ENCODE data around the gene LYSMD2. TPM values are rescaled to one million over a fixed set of nuclear protein-coding genes. Genes with fewer than 3 reads are reported as not detected.
"Not testable (repeated sequence)": the region's sequence is repeated elsewhere in the genome, so short reads cannot be mapped to it uniquely, and the experiment has no call there.

The LYSMD2 gene
- total RNA-seq: 13.0 TPM
- polyA plus RNA-seq: 10 to 100 TPM; 32.5 to 44.1 (median 39.7) TPM

GRCh38 chr15:51737522-51738305 lies at the start of gene LYSMD2:
TSS of gene LYSMD2 (minus strand) at chr15:51737655. CDS start at chr15:51737622, 33 bp downstream.
- peaks cover 4% of the 10 kb centered on the region for H3K27me3 Mint-ChIP-seq
- no peaks in the 10 kb centered on the region for H3K36me3 ChIP-seq (ENCODE audit: control insufficient read depth, insufficient read depth, low read length)
- H3K4me1 Mint-ChIP-seq: peaks cover 27 to 52% (median 46%) of the 10 kb centered on the region in 4 donors
- ATAC-seq (ENCODE audit: low read depth in 2 of 2): peak; percentile 60
- H3K4me3 Mint-ChIP-seq: peak within 1 kb of the TSS; percentile 91 to 98 (median 94)
- peak within 1 kb of the TSS; percentile 95 to 97 (median 96) for H3K27ac Mint-ChIP-seq
- DNase-seq: peak; percentile 56 to 72 (median 68)
- no peaks in the 10 kb centered on the region for H3K9me3 ChIP-seq (ENCODE audit: control insufficient read depth in 2 of 2, low read length in 2 of 2)
- no peaks in the 10 kb centered on the region for H3K36me3 Mint-ChIP-seq
- H3K9me3 Mint-ChIP-seq: no peaks in the 10 kb centered on the region
- peak within 1 kb of the TSS; percentile 88 for H3K4me3 ChIP-seq (ENCODE audit: low read depth, low read length)
- H3K27ac ChIP-seq (ENCODE audit: insufficient read depth, low read length, poor library complexity, severe bottlenecking): peak within 1 kb of the TSS; percentile 90
- H3K4me1 ChIP-seq (ENCODE audit: control insufficient read depth, insufficient read depth, low read length, poor library complexity, severe bottlenecking): peaks cover 42% of the 10 kb centered on the region
- H3K27me3 ChIP-seq (ENCODE audit: control insufficient read depth, insufficient read depth, low read length): no peaks in the 10 kb centered on the region

DNA sequence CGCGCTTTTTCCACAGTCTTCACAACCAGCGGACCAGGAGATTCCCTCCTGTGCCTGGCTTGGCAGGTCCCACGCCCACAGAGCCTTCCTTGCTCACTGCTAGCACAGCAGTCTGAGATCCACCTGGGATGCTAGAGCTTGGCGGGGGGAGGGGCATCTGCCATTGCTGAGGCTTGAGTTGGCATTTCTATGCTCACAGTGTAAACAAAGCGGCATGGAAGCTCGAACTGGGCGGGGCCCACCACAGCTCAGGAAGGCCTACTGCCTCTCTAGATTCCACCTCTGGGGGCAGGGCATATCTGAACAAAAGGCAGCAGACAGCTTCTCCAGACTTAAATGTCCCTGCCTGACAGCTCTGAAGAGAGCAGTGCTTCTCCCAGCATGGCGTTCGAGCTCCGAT lies 49.7 kb upstream of the LYSMD2 start:
- not testable (repeated sequence) for H3K27me3 Mint-ChIP-seq; H3K4me3 Mint-ChIP-seq; H3K36me3 ChIP-seq (ENCODE audit: control insufficient read depth, insufficient read depth, low read length)

GRCh38 chr15:51783967-51784366 lies 46.5 kb upstream of the LYSMD2 start:
- Histone ChIP-seq H3K4me3 (ENCODE audit: low read depth, low read length) (no peak overlapping the region), H3K9me3 (ENCODE audit: control insufficient read depth in 2 of 2, low read length in 2 of 2) (no peaks in the 10 kb centered on the region), H3K27ac (ENCODE audit: insufficient read depth, low read length, poor library complexity, severe bottlenecking) (no peak overlapping the region), H3K27me3 (ENCODE audit: control insufficient read depth, insufficient read depth, low read length) (no peaks in the 10 kb centered on the region), H3K36me3 (ENCODE audit: control insufficient read depth, insufficient read depth, low read length) (peaks cover 6% of the 10 kb centered on the region), H3K4me1 (ENCODE audit: control insufficient read depth, insufficient read depth, low read length, poor library complexity, severe bottlenecking) (no peaks in the 10 kb centered on the region)
- H3K4me3 Mint-ChIP-seq: no peak overlapping the region
- no peak for ATAC-seq (ENCODE audit: low read depth in 2 of 2)
- H3K36me3 Mint-ChIP-seq: peaks cover 34% of the 10 kb centered on the region
- DNase-seq: no peak
- H3K4me1 Mint-ChIP-seq: no peaks in the 10 kb centered on the region
- no peak overlapping the region for H3K27ac Mint-ChIP-seq
- H3K9me3 Mint-ChIP-seq: peaks cover 0 to 3% (median 0%) of the 10 kb centered on the region in 7 donors
- H3K27me3 Mint-ChIP-seq: no peaks in the 10 kb centered on the region

More for the DNA sequence above, 49.7 kb upstream of the LYSMD2 start:
- not testable (repeated sequence) for H3K9me3 Mint-ChIP-seq; H3K4me3 ChIP-seq (ENCODE audit: low read depth, low read length); H3K27ac ChIP-seq (ENCODE audit: insufficient read depth, low read length, poor library complexity, severe bottlenecking); ATAC-seq (ENCODE audit: low read depth in 2 of 2); H3K9me3 ChIP-seq (ENCODE audit: control insufficient read depth in 2 of 2, low read length in 2 of 2); H3K27ac Mint-ChIP-seq; DNase-seq; H3K4me1 ChIP-seq (ENCODE audit: control insufficient read depth, insufficient read depth, low read length, poor library complexity, severe bottlenecking); H3K4me1 Mint-ChIP-seq; H3K27me3 ChIP-seq (ENCODE audit: control insufficient read depth, insufficient read depth, low read length)
- H3K36me3 Mint-ChIP-seq: peaks cover 17% of the 10 kb centered on the region

DNA sequence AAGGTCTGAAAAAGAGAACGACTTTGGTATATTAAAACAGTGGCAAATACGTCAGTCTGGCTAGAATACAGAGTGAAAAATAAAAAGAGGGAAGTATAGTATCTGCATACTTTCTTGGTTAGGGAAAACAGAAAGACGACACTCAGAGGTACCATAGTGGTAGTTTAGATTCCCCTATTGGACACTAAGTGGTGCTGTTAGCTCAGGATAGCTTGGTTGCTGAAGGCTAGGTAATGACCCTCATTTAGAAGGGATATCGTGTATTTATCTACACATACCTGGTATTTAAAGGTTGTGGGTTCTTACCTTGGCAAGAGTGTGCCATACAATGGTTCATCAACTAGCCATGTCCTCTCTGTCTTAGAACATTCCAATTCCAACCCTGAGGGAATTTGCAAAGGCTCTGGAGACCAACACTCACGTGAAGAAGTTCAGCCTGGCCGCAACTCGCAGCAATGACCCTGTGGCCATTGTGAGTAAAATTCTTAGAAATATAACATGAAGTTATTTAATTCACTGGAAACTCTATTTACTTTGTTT lies 45.0 kb upstream of the LYSMD2 start:
- H3K4me3 ChIP-seq (ENCODE audit: low read depth, low read length): no peak overlapping the region
- H3K27me3 Mint-ChIP-seq: no peaks in the 10 kb centered on the region
- H3K27ac ChIP-seq (ENCODE audit: insufficient read depth, low read length, poor library complexity, severe bottlenecking): no peak overlapping the region
- H3K4me1 Mint-ChIP-seq: no peaks in the 10 kb centered on the region
- peaks cover 34% of the 10 kb centered on the region for H3K36me3 Mint-ChIP-seq
- H3K4me3 Mint-ChIP-seq: no peak overlapping the region
- H3K36me3 ChIP-seq (ENCODE audit: control insufficient read depth, insufficient read depth, low read length): peaks cover 6% of the 10 kb centered on the region
- DNase-seq (peak in 1 of 3 donors; percentile 18), ATAC-seq (ENCODE audit: low read depth in 2 of 2) (no peak)
- no peaks in the 10 kb centered on the region for H3K27me3 ChIP-seq (ENCODE audit: control insufficient read depth, insufficient read depth, low read length)
- H3K4me1 ChIP-seq (ENCODE audit: control insufficient read depth, insufficient read depth, low read length, poor library complexity, severe bottlenecking): no peaks in the 10 kb centered on the region
- no peaks in the 10 kb centered on the region for H3K9me3 ChIP-seq (ENCODE audit: control insufficient read depth in 2 of 2, low read length in 2 of 2)
- H3K27ac Mint-ChIP-seq: no peak overlapping the region
- peaks cover 0 to 3% (median 0%) of the 10 kb centered on the region in 7 donors for H3K9me3 Mint-ChIP-seq

DNA sequence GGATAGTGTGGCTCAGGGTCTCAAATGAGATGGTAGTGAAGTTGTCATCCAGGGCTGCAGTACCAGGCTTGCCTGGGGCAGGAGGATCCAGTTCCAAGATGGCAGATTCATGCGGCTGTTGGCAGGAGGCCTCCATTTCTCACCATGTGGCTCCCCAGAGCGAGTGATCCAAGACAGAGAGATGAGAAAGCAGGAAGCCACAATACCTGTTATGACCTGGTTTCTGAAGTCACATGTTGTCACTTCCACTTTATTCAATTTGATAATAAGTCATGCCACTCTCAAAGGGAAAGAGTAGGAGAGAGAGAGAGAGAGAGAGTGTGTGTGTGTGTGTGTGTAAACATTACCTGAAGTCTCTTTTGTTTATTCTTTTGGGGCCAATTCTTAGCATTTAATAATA lies 44.1 kb upstream of the LYSMD2 start:
- H3K27me3 Mint-ChIP-seq: no peaks in the 10 kb centered on the region
- DNase-seq (no peak), ATAC-seq (ENCODE audit: low read depth in 2 of 2) (no peak)
- H3K27me3 ChIP-seq (ENCODE audit: control insufficient read depth, insufficient read depth, low read length): no peaks in the 10 kb centered on the region
- H3K4me1 Mint-ChIP-seq: peaks cover 0 to 5% (median 0%) of the 10 kb centered on the region in 4 donors
- H3K4me1 ChIP-seq (ENCODE audit: control insufficient read depth, insufficient read depth, low read length, poor library complexity, severe bottlenecking): no peaks in the 10 kb centered on the region
- peak overlapping the region in 1 of 4 donors; percentile 17 for H3K4me3 Mint-ChIP-seq
- H3K9me3 Mint-ChIP-seq: peaks cover 0 to 3% (median 0%) of the 10 kb centered on the region in 7 donors
- no peak overlapping the region for H3K4me3 ChIP-seq (ENCODE audit: low read depth, low read length)
- H3K36me3 ChIP-seq (ENCODE audit: control insufficient read depth, insufficient read depth, low read length): peaks cover 6% of the 10 kb centered on the region
- H3K9me3 ChIP-seq (ENCODE audit: control insufficient read depth in 2 of 2, low read length in 2 of 2): no peaks in the 10 kb centered on the region
- H3K27ac Mint-ChIP-seq: no peak overlapping the region
- peaks cover 31% of the 10 kb centered on the region for H3K36me3 Mint-ChIP-seq
- H3K27ac ChIP-seq (ENCODE audit: insufficient read depth, low read length, poor library complexity, severe bottlenecking): no peak overlapping the region

GRCh38 chr15:51780636-51781035 lies 43.2 kb upstream of the LYSMD2 start:
- DNase-seq (no peak), ATAC-seq (ENCODE audit: low read depth in 2 of 2) (no peak)
- peaks cover 3% of the 10 kb centered on the region for H3K36me3 ChIP-seq (ENCODE audit: control insufficient read depth, insufficient read depth, low read length)
- peaks cover 0 to 3% (median 0%) of the 10 kb centered on the region in 7 donors for H3K9me3 Mint-ChIP-seq
- no peaks in the 10 kb centered on the region for H3K27me3 Mint-ChIP-seq
- H3K27ac Mint-ChIP-seq: no peak overlapping the region
- no peak overlapping the region for H3K4me3 ChIP-seq (ENCODE audit: low read depth, low read length)
- H3K4me3 Mint-ChIP-seq: no peak overlapping the region
- no peak overlapping the region for H3K27ac ChIP-seq (ENCODE audit: insufficient read depth, low read length, poor library complexity, severe bottlenecking)
- no peaks in the 10 kb centered on the region for H3K9me3 ChIP-seq (ENCODE audit: control insufficient read depth in 2 of 2, low read length in 2 of 2)
- H3K4me1 ChIP-seq (ENCODE audit: control insufficient read depth, insufficient read depth, low read length, poor library complexity, severe bottlenecking): no peaks in the 10 kb centered on the region
- H3K4me1 Mint-ChIP-seq: peaks cover 0 to 12% (median 3%) of the 10 kb centered on the region in 4 donors
- no peaks in the 10 kb centered on the region for H3K27me3 ChIP-seq (ENCODE audit: control insufficient read depth, insufficient read depth, low read length)
- peaks cover 26% of the 10 kb centered on the region for H3K36me3 Mint-ChIP-seq

GRCh38 chr15:51776952-51777569 lies 39.6 kb upstream of the LYSMD2 start:
- Histone ChIP-seq H3K27me3 (ENCODE audit: control insufficient read depth, insufficient read depth, low read length) (no peaks in the 10 kb centered on the region), H3K4me3 (ENCODE audit: low read depth, low read length) (no peak overlapping the region), H3K36me3 (ENCODE audit: control insufficient read depth, insufficient read depth, low read length) (peaks cover 3% of the 10 kb centered on the region), H3K4me1 (ENCODE audit: control insufficient read depth, insufficient read depth, low read length, poor library complexity, severe bottlenecking) (no peaks in the 10 kb centered on the region), H3K27ac (ENCODE audit: insufficient read depth, low read length, poor library complexity, severe bottlenecking) (no peak overlapping the region), H3K9me3 (ENCODE audit: control insufficient read depth in 2 of 2, low read length in 2 of 2) (no peaks in the 10 kb centered on the region)
- ATAC-seq (ENCODE audit: low read depth in 2 of 2) (peak; percentile 53 to 70), DNase-seq (peak; percentile 39 to 80 (median 66))
- Mint-ChIP-seq H3K4me1 (peaks cover 0 to 12% (median 3%) of the 10 kb centered on the region in 4 donors), H3K27me3 (no peaks in the 10 kb centered on the region), H3K9me3 (peaks cover 0 to 3% (median 0%) of the 10 kb centered on the region in 7 donors), H3K36me3 (peaks cover 17% of the 10 kb centered on the region), H3K27ac (no peak overlapping the region), H3K4me3 (no peak overlapping the region)
